CD4-positive, alpha-beta T cell treated with Interleukin-4 for 4 hours (primary cell): ENCODE results near the gene NSUN4.

Experiments used
- DNase-seq: peaks from one replicate; pipeline ENCODE4 v3.0.0-alpha.2; 2020

Gene NSUN4

GRCh38 chr1:46408356-46409062, 67.9 kb downstream of the NSUN4 start:
- no peak for DNase-seq

DNA sequence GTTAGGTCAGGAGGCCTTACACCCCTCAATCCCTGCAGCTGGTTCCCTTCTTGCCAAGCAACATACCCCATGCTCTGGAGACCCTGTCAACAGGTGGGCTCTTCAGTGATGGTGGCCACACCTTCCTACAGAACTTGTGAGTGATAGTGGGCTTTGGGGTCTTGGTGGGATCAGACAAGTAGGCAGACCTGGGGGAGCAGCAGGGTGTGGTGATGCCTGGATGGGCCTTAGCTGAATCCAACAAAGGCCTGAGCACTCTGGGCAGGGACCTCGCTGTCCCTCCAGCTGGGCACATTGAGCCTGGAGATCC, 68.4 kb downstream of the NSUN4 start:
- DNase-seq, result no peak

- DNase-seq, result no peak
Observed at GRCh38 chr1:46410156-46411009, 69.8 kb downstream of the NSUN4 start.

GRCh38 chr1:46411010-46411405, 70.4 kb downstream of the NSUN4 start:
- DNase-seq, result no peak
